ENCODE data around the gene CNNM1. TPM values are rescaled to one million over a fixed set of nuclear protein-coding genes. Genes with fewer than 3 reads are reported as not detected.

CNNM1 gene
- total RNA-seq, 1 donor, result 3.5 TPM

- no peak for TF ChIP-seq CTCF (IDR thresholded peaks at IDR 0.05; ENCODE audit: insufficient read depth, low read depth, low read length)
- no peak for DNase-seq (ENCODE audit: low read depth)
- no peak overlapping the region for H3K4me3 ChIP-seq (ENCODE audit: low read depth, low read length)
These were observed 62.2 kb downstream of the CNNM1 start for GRCh38 chr10:99391346-99391745.

GRCh38 chr10:99393036-99393435, 63.9 kb downstream of the CNNM1 start:
- no peak overlapping the region for H3K4me3 ChIP-seq (ENCODE audit: low read depth, low read length)
- TF ChIP-seq CTCF (IDR thresholded peaks at IDR 0.05; ENCODE audit: insufficient read depth, low read depth, low read length), result no peak
- DNase-seq (ENCODE audit: low read depth), result no peak

GRCh38 chr10:99393683-99394082, 64.5 kb downstream of the CNNM1 start:
- DNase-seq (ENCODE audit: low read depth), result no peak
- TF ChIP-seq CTCF (IDR thresholded peaks at IDR 0.05; ENCODE audit: insufficient read depth, low read depth, low read length), result no peak
- H3K4me3 ChIP-seq (ENCODE audit: low read depth, low read length), result no peak overlapping the region

GRCh38 chr10:99394256-99394655, 65.1 kb downstream of the CNNM1 start:
- no peak for TF ChIP-seq CTCF (IDR thresholded peaks at IDR 0.05; ENCODE audit: insufficient read depth, low read depth, low read length)
- no peak for DNase-seq (ENCODE audit: low read depth)
- H3K4me3 ChIP-seq (ENCODE audit: low read depth, low read length), result no peak overlapping the region

GRCh38 chr10:99394761-99395386, 65.7 kb downstream of the CNNM1 start:
- no peak overlapping the region for H3K4me3 ChIP-seq (ENCODE audit: low read depth, low read length)
- DNase-seq (ENCODE audit: low read depth), result no peak
- TF ChIP-seq CTCF (IDR thresholded peaks at IDR 0.05; ENCODE audit: insufficient read depth, low read depth, low read length), result no peak

GRCh38 chr10:99395750-99396445, 66.7 kb downstream of the CNNM1 start:
- DNase-seq (ENCODE audit: low read depth), result peak; percentile 77
- H3K4me3 ChIP-seq (ENCODE audit: low read depth, low read length), result no peak overlapping the region
- no peak for TF ChIP-seq CTCF (IDR thresholded peaks at IDR 0.05; ENCODE audit: insufficient read depth, low read depth, low read length)

All from fibroblast of villous mesenchyme (primary cell).